Nephron progenitor cell (in vitro differentiated cells): Measurements from ENCODE around the gene USP6NL.

ENCODE experiments used
- DNase-seq: peaks from one replicate; pipeline ENCODE4 v3.0.0; 2021
- H3K27ac Mint-ChIP-seq: 2 replicates; pipeline ENCODE4 v1.8.0; 2021; ENCODE audit warnings: mild to moderate bottlenecking, moderate library complexity, mixed read lengths
- H3K27me3 Mint-ChIP-seq: 2 replicates; pipeline ENCODE4 v1.8.0; 2021; ENCODE audit warnings: mild to moderate bottlenecking, low read depth, mixed read lengths; ENCODE audit not compliant: poor library complexity
- H3K36me3 Mint-ChIP-seq: 2 replicates; pipeline ENCODE4 v1.8.0; 2021; ENCODE audit warnings: low read depth, mixed read lengths
- H3K4me1 Mint-ChIP-seq: 2 replicates; pipeline ENCODE4 v1.8.0; 2021; ENCODE audit warnings: mixed read lengths
- H3K4me3 Mint-ChIP-seq: 2 replicates; pipeline ENCODE4 v1.8.0; 2021; ENCODE audit warnings: mild to moderate bottlenecking, moderate library complexity, mixed read lengths
- H3K9me3 Mint-ChIP-seq: 2 replicates; pipeline ENCODE4 v1.8.0; 2021; ENCODE audit warnings: mild to moderate bottlenecking, moderate library complexity, mixed read lengths
- TF ChIP-seq, protein P1 (sequence below): fragments of 200-600 bp; sonication (generic); IDR thresholded peaks from 2 replicates; pipeline ENCODE4 v1.5.0; 2021; ENCODE audit warnings: antibody characterized with exemption

USP6NL gene

DNA sequence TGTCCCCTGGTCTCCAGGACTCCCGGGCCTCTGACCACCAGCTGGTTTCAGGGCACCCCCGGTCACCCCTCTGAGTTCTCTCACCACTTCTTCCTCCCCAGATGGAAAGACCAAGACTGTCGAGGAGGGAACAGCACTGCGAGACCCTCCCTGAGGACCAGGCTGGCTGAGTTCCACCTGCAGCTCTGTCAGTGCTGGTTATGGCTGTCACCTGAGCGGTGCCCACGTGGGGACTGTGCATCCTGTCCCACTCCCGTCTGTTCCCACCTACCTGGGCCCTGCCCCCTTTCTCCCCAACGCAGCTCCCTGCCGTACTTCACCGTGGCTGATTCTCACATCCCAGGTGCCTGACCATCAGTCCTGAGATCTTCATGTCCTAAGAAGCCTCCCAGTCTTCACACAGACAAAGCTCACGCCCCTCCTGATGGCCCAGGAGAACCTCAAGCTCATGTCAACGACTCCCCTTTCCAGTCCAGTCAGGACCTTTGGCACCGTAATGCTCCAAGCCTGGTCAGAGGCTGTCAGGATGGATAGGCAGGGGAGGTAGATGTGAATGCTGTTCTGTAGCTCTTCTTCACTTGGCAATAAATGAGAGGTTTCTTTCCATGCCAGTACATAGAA is 159.7 kb downstream of the USP6NL start:
- DNase-seq, result no peak
- H3K36me3 Mint-ChIP-seq, result no peaks in the 10 kb centered on the region
- TF ChIP-seq, protein P1, sequence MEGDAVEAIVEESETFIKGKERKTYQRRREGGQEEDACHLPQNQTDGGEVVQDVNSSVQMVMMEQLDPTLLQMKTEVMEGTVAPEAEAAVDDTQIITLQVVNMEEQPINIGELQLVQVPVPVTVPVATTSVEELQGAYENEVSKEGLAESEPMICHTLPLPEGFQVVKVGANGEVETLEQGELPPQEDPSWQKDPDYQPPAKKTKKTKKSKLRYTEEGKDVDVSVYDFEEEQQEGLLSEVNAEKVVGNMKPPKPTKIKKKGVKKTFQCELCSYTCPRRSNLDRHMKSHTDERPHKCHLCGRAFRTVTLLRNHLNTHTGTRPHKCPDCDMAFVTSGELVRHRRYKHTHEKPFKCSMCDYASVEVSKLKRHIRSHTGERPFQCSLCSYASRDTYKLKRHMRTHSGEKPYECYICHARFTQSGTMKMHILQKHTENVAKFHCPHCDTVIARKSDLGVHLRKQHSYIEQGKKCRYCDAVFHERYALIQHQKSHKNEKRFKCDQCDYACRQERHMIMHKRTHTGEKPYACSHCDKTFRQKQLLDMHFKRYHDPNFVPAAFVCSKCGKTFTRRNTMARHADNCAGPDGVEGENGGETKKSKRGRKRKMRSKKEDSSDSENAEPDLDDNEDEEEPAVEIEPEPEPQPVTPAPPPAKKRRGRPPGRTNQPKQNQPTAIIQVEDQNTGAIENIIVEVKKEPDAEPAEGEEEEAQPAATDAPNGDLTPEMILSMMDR, result no peak
- H3K4me3 Mint-ChIP-seq, result no peak overlapping the region
- H3K27ac Mint-ChIP-seq, result no peak overlapping the region
- H3K9me3 Mint-ChIP-seq, result no peaks in the 10 kb centered on the region
- peaks cover 22% of the 10 kb centered on the region for H3K27me3 Mint-ChIP-seq
- peaks cover 10% of the 10 kb centered on the region for H3K4me1 Mint-ChIP-seq

DNA sequence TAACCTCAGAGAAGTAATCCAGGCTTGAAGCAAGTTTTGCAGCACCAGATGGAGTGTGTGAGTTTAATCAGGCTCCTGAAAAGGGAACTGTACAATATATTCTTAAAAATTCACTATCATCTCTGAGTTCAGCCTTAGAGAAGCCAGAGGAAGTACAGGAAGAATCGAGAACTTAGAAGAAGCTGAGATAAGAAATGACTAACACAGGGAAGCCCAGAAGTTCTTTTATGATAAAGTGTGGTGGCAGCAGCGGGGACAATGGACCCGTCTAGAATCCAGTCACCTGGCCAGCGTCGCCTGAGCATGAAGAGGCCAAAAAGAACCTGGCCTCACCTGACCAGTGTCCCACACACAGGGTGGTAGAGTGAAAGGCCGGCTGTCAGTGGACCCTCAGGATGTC is 161.0 kb downstream of the USP6NL start:
- Mint-ChIP-seq H3K4me1 (peaks cover 10% of the 10 kb centered on the region), H3K27me3 (peaks cover 28% of the 10 kb centered on the region), H3K4me3 (no peak overlapping the region), H3K36me3 (no peaks in the 10 kb centered on the region), H3K27ac (no peak overlapping the region), H3K9me3 (no peaks in the 10 kb centered on the region)
- TF ChIP-seq, protein P1, result no peak
- no peak for DNase-seq

DNA sequence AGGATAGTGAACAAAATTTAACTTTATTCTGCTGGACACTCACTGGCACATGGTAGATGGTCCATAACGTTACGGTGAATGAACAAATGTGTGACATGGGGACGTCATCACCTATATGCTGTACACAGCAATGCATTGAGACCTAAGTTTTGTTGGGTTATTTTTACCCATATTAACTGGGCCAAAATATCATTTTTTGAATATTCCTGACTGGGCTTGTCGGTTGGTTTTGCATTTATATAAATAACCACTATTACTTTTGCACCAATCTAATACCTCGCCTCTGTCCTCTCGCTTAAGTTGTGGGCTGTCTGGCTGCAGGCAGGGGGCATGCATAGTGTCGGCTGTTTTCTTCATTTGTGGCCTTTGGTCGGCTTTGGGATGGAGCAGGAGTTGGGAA is 161.7 kb downstream of the USP6NL start:
- peaks cover 15% of the 10 kb centered on the region for H3K4me1 Mint-ChIP-seq
- no peak overlapping the region for H3K4me3 Mint-ChIP-seq
- H3K9me3 Mint-ChIP-seq, result no peaks in the 10 kb centered on the region
- TF ChIP-seq, protein P1, result no peak
- no peak overlapping the region for H3K27ac Mint-ChIP-seq
- H3K27me3 Mint-ChIP-seq, result peaks cover 33% of the 10 kb centered on the region
- DNase-seq, result no peak
- no peaks in the 10 kb centered on the region for H3K36me3 Mint-ChIP-seq

DNA sequence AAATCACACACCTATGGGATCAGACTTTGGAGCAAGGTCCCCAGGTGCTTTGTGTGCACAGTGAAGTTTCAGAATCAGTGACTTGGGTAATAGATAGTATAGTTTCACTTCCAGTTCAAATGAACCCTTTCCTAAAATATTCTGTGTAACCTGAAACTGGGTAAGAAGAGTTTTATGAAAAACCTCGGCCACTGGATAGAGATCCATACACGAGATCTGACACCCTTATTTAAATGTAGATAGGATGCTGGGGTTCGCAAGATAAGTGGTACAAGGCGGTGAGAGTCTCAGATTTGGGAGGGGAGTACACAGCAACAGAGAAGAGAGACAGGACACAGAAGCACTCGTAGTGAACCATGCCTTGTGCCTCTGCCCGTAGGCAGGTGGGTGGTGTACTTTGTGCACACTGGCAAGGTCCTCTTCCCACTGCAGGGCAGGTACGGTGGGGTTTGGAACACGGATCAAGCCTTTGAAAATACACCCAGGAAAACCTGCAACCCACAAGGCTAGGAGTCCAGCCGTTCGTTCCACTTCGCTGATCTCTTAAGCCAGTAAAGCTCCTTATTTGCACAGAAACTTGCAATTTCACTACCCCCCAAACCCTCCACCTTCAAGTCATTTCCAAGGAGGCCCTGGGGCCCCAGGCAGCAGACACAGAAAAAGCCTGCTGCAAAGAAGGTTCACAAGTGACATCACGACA is 162.8 kb downstream of the USP6NL start:
- Mint-ChIP-seq H3K27ac (no peak overlapping the region), H3K4me3 (no peak overlapping the region)
- TF ChIP-seq, protein P1, result no peak

DNA sequence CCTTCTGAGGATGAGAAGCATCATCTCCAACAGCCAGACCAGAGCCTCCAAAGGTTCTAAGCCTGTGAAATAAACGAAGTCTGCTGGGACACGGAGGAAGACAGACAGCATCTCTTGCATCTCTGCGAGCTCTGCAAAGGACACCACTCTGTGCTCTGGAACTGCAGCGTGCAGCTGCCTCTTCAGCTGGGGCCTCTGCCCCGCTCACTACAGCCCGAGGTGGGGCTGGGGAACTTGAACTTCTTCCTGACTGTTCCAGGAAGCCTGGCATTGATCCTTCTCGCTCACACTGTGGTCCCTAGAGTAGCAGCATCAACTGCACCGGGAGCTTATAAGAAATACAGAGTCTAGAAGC is 163.3 kb downstream of the USP6NL start:
- TF ChIP-seq, protein P1, result no peak
- Mint-ChIP-seq H3K27me3 (peaks cover 33% of the 10 kb centered on the region), H3K9me3 (no peaks in the 10 kb centered on the region), H3K4me1 (peaks cover 15% of the 10 kb centered on the region), H3K4me3 (no peak overlapping the region), H3K36me3 (no peaks in the 10 kb centered on the region), H3K27ac (no peak overlapping the region)
- no peak for DNase-seq

More for the DNA sequence above, 162.8 kb downstream of the USP6NL start:
- Mint-ChIP-seq H3K36me3 (no peaks in the 10 kb centered on the region), H3K4me1 (peaks cover 15% of the 10 kb centered on the region), H3K27me3 (peaks cover 33% of the 10 kb centered on the region), H3K9me3 (no peaks in the 10 kb centered on the region)
- no peak for DNase-seq

DNA sequence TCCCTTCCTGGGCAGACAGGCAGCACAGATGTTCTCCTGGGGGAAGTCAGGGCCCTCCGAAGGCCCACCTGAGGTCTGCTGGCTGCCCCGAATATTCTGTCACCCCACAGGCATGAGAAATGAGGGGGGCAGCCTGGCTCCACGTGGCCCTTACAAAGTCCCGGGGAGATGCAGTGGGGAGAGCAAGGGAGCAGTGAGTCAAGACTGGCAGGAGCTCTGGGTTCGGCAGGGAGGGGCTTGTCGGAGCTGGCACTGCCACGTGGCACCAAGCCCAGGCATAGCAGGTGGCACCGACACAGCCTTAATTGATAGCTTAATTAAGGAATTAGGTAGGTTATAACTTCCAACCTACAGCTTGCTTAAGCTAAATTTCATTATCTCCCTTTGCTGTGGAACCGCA is 163.9 kb downstream of the USP6NL start:
- H3K9me3 Mint-ChIP-seq, result no peaks in the 10 kb centered on the region
- no peak for DNase-seq
- peaks cover 15% of the 10 kb centered on the region for H3K4me1 Mint-ChIP-seq
- H3K27ac Mint-ChIP-seq, result no peak overlapping the region
- no peaks in the 10 kb centered on the region for H3K36me3 Mint-ChIP-seq
- H3K4me3 Mint-ChIP-seq, result no peak overlapping the region
- TF ChIP-seq, protein P1, result no peak
- peaks cover 33% of the 10 kb centered on the region for H3K27me3 Mint-ChIP-seq
